Stimulated activated CD4-positive, alpha-beta T cell treated with anti-CD3 and anti-CD28 coated beads, TNF-alpha, amount 100 ng/mL, for 24 hours (primary cell): ENCODE measurements around the gene MEIS1.

Source experiments
- DNase-seq, 3 experiments: peaks; one replicate each; pipeline ENCODE4 v3.0.0-alpha.2; 2020; ENCODE audit warnings: low read depth in 3 of 3

MEIS1 gene

GRCh38 chr2:66580166-66581049, 145.5 kb downstream of the MEIS1 start:
- DNase-seq, result no peak

GRCh38 chr2:66581339-66582103, 146.6 kb downstream of the MEIS1 start:
- DNase-seq, result no peak

- no peak for DNase-seq
Measured at GRCh38 chr2:66582104-66582986, 147.4 kb downstream of the MEIS1 start.

GRCh38 chr2:66582987-66583880, 148.3 kb downstream of the MEIS1 start:
- no peak for DNase-seq

GRCh38 chr2:66583881-66584280, 149.0 kb downstream of the MEIS1 start:
- DNase-seq, result no peak

GRCh38 chr2:66585587-66585986, 150.7 kb downstream of the MEIS1 start:
- no peak for DNase-seq

- DNase-seq, result no peak
Measured at GRCh38 chr2:66587216-66587615, 152.3 kb downstream of the MEIS1 start.

- no peak for DNase-seq
Measured at GRCh38 chr2:66594001-66594400, 159.1 kb downstream of the MEIS1 start.

GRCh38 chr2:66595556-66595955, 160.6 kb downstream of the MEIS1 start:
- DNase-seq, result no peak

GRCh38 chr2:66596256-66596655, 161.3 kb downstream of the MEIS1 start:
- DNase-seq, result no peak

- DNase-seq, result no peak
Measured at GRCh38 chr2:66601624-66602023, 166.7 kb downstream of the MEIS1 start.

- no peak for DNase-seq
Measured at GRCh38 chr2:66602341-66602740, 167.4 kb downstream of the MEIS1 start.

- DNase-seq, result no peak
Measured at GRCh38 chr2:66604326-66604725, 169.4 kb downstream of the MEIS1 start.

- no peak for DNase-seq
Measured at GRCh38 chr2:66604976-66605375, 170.1 kb downstream of the MEIS1 start.

GRCh38 chr2:66607152-66607551, 172.2 kb downstream of the MEIS1 start:
- no peak for DNase-seq
